Midbrain (tissue), 1 donor: Measurements from ENCODE around the gene C19orf85.

Experiments used
- DNase-seq: peaks from one replicate; lab custom pipeline; 2025; lab: John Stamatoyannopoulos, UW

Gene C19orf85

GRCh38 chr19:55477905-55478304 is 13.4 kb upstream of the C19orf85 start:
- DNase-seq = no peak

GRCh38 chr19:55476100-55476775 is 11.7 kb upstream of the C19orf85 start, which contains the start of gene ZNF628:
TSS of gene ZNF628 (plus strand) at chr19:55476617. CDS start at chr19:55479911, 3,294 bp downstream.
- peak; percentile 98 for DNase-seq

DNA sequence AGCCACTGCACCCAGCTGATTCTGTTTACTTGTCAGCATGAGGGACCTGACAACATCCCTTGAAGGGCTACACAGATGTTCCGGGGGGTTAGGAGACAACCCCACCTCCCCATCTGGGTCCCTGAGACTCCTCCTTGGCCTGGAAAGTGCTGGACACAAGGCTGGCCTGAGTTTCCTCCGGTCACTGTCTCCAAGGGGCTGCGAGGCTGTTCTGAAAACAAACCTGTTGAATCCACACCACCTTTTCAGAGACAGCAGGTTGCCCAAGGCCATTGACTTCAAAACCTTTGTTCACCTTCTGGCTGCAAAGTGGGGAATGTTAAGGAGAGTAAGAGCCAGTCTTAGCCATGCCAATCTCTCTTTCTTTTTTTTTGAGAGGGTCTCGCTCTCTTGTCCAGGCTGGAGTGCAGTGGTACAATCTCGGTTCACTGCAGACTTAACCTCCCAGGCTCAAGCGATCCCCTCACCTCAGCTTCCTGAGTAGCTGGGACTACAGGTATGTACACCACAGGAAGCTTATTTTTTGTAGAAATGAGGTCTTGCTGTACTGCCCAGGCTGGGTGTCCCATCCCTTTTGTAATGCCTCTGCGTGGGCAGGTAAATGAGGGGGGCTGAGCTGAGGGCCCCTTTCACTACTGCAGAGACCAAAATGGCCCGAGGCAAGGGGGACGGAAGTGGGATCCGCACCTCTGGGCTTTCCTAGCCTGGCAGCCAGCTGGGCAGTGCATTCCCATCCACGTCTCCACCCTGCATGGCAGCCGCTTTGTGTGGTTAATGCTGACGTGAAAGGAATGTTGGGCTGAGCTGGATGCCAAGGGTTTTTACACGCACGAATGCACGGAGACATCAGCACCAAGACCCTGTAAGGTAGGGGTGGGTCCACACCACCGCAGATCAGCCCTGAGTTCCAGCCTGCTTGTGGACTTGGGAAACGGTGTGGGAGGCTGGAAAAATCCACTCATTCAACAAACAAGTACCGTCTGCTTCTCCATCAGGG is 10.0 kb upstream of the C19orf85 start:
- no peak for DNase-seq

GRCh38 chr19:55473225-55474012 is 8.9 kb upstream of the C19orf85 start:
- DNase-seq = no peak

DNA sequence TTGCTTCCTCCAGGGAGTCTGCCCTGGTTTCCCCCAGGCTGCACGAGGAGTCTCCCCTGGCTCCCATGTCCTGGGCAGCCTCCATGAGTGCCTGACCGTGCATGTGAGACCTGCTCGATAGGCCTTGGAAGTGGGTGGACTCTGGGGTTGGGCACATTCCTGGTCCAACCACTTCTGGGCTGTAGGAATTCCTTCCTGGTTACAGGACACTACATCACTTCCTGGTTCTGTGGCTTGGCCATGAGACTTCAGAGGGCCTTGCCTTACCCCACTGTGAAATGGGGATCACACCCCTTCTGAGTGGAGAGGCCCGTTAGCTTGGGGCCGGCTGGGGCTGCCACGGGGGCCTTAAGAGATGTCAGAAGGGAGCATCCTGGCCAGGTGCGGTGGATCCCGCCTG is 7.9 kb upstream of the C19orf85 start:
- DNase-seq = no peak

DNA sequence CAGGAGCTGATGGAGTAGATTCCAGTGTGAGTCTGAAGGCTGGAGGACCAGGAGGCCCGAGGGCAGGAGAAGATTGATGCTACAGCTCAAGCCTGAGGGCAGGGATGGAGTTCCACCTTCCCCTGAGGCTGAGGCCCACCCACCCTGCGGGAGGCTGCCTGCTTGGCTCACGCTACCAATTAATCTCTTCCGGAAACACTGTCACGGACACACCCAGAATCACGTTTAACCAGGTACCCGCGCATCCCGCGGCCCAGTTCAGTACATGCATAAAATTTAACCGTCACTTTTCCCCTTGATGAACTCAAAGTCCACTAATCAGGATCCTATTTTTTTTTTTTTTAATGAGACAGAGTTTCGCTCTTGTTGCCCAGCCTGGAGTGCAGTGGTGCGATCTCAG is 6.7 kb upstream of the C19orf85 start:
- no peak for DNase-seq

- no peak for DNase-seq
Measured at GRCh38 chr19:55468054-55468393, 3.5 kb upstream of the C19orf85 start.

DNA sequence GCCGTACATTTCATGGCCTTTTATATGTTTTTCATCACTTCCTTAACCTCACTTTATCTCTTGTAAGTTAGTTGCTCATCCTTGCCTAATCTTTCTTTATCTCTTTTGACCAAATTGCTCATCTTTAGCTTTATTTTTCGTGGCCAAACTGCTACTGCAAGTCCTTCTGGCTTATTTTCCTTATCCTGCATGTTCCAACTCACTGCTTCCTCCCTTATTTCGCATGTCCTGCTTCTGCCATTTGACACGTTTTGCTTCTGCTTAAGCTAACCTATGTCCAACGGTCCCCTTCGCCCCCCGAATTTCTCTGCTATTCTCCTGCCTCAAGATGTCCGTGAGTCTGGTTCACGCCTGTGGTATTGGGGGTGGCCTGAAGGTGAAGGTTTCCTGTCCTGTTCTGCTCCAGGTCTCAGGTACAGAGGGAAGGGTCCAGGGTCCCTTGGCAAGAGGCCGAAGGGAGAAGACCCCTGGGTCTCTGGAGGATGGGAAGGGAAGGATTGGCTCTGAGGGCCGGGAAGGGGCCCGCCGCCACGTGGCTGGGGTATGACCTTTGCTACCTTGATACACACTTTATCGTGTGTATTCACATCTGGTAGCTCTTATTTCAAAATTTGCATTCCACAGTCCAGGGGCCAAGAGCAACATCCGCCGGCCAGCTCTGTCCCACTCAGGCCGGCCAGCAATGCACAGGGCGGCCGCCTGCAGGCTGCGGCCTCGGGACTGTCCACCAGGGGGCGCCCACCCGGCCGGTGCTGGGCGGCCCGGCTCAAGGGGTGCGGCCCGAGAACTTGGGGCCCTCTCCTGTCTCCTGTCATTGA is 2.9 kb upstream of the C19orf85 start:
- peak; percentile 61 for DNase-seq

GRCh38 chr19:55466241-55466614 is 1.7 kb upstream of the C19orf85 start:
- DNase-seq = no peak

GRCh38 chr19:55465460-55466240 is 1.1 kb upstream of the C19orf85 start:
- no peak for DNase-seq

- no peak for DNase-seq
Measured at GRCh38 chr19:55464039-55464661, 401 bp downstream of the C19orf85 start.

- no peak for DNase-seq
Measured at GRCh38 chr19:55463583-55464031, 944 bp downstream of the C19orf85 start.

GRCh38 chr19:55462722-55463121 is 1.8 kb downstream of the C19orf85 start:
- no peak for DNase-seq

DNA sequence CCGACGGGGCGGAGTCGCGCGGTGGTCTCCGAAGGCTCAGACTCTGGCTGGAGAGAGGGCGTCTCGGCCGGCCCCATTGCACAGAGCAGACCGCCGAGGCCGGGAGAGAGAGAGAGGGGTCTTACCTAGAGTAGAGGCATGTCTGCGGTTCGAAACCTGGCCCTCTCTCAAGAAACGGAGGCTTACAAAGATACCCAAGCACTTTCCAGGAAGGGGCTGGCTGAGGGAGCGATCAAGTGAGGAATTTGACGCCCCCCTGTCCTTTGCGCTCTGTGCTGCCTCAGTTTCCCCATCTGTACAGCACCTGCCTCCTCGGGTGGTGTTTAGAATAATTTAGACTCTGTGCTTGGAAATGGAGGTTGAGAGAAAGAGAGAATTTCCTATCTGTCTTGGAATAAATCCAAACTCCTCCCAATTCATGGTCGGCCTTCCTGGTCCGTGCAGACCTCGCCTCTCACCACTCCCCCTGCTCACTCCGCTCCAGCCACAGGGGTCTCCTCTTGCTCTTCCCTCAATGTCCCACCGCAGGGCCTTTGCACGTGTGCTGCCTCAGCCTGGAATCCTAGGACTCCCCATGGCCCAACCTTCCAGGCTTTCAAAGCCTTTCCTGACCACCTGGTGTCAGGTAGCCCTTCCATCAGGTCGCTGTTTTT is 2.5 kb downstream of the C19orf85 start:
- DNase-seq = no peak

GRCh38 chr19:55461259-55461973 is 3.1 kb downstream of the C19orf85 start, which contains the start of gene ISOC2:
TSS of gene ISOC2 (minus strand) at chr19:55461642. CDS start at chr19:55456486, 5,156 bp downstream.
- peak; percentile 99 for DNase-seq

- no peak for DNase-seq
Measured at GRCh38 chr19:55460670-55461258, 3.8 kb downstream of the C19orf85 start.

DNA sequence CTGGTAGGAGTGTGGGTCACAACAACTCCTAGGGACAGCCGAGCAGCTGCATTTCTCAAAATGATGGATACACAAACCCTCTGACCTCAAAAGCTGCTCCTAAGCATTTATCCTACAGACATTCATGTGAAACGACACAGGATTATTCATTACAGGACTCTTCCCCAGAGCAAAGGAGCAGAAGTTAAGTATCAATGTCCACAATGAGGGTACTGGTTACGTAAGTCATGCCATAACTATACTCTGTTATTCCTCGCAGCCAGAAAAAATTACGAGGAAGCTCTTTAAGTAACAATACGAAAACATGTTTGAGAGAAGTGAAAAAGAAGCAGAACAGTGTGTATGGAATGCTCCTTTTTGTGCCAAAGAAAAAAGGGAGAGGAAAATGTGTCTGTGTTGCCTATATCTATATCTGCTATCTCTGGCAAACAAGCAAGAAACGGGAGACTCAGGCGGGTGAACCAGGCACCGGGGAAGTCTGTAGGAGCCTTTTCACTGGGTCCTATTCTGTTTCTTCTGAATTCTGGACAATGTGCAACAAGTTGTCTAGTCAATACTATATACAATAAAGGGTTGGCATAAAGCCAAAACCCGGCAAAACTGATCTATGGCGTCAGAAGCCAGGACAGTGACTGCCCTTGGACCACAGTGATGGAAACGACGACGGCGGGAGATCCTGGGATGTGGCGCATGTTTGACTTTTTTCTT is 4.4 kb downstream of the C19orf85 start:
- peak; percentile 19 for DNase-seq

- no peak for DNase-seq
Measured at GRCh38 chr19:55459551-55459949, 5.0 kb downstream of the C19orf85 start.
